Panc1 (cell line): ENCODE results near the gene ADORA2A. TPM values are rescaled to one million over a fixed set of nuclear protein-coding genes. Genes with fewer than 3 reads are reported as not detected.

Experiments used
- ATAC-seq: fragments of 200-7000 bp; cut with Tn5 transposase; 2 replicates; pipeline ENCODE4 v1.9.1; 2020; ENCODE audit warnings: mild to moderate bottlenecking, moderate library complexity
- Bru-seq: library from RNA; stranded (reverse); fragments of 400-500 nt; gene quantifications from one replicate; lab custom pipeline; 2021; lab: Mats Ljungman, UMichigan
- BruChase-seq, 2 experiments: library from RNA; stranded (reverse); fragments of 400-500 nt; gene quantifications; one replicate each; lab custom pipeline; 2021; lab: Mats Ljungman, UMichigan
- BruUV-seq: library from RNA; stranded (reverse); fragments of 400-500 nt; replicated peaks from 2 replicates; lab custom pipeline; 2021; lab: Mats Ljungman, UMichigan
- CTCF ChIA-PET: fragments of 300-600 bp; sonication (Branson Sonifier 250); formaldehyde crosslinking; loops from one replicate; lab custom pipeline; 2022; ENCODE audit warnings: antibody characterized with exemption; lab: Charles Lee
- POLR2A ChIA-PET: fragments of 300-600 bp; sonication (Branson Sonifier 250); formaldehyde crosslinking; loops from one replicate; lab custom pipeline; 2022; ENCODE audit warnings: antibody characterized with exemption; lab: Charles Lee
- DNase-seq: peaks from one replicate; pipeline ENCODE4 v3.0.0-alpha.2; 2010; ENCODE audit warnings: low read depth, low spot score
- H3K27ac ChIP-seq: 2 replicates; pipeline ENCODE4 v1.5.1; 2011; ENCODE audit warnings: mild to moderate bottlenecking, low read length, inconsistent platforms
- H3K27me3 ChIP-seq: fragments of 200-500 bp; sonication (Bioruptor generic); 2 replicates; pipeline ENCODE4 v1.6.0; 2014; ENCODE audit warnings: low read length, inconsistent platforms; ENCODE audit not compliant: control insufficient read depth, insufficient read depth
- H3K36me3 ChIP-seq: fragments of 200-500 bp; sonication (Bioruptor generic); 2 replicates; pipeline ENCODE4 v1.5.1; 2014; ENCODE audit warnings: inconsistent platforms, mild to moderate bottlenecking, low read length, moderate library complexity; ENCODE audit not compliant: control insufficient read depth, insufficient read depth
- H3K4me1 ChIP-seq: 2 replicates; pipeline ENCODE4 v1.5.1; 2011; ENCODE audit warnings: inconsistent platforms, mild to moderate bottlenecking, low read length, moderate library complexity; ENCODE audit not compliant: control insufficient read depth, insufficient read depth
- H3K4me3 ChIP-seq, 2 experiments: 2 replicates each; pipeline ENCODE4 v1.5.1; 2011 to 2012; ENCODE audit warnings: low read depth in 2 of 2, low read length in 2 of 2, mild to moderate bottlenecking in 2 of 2, inconsistent platforms in 1 of 2, moderate library complexity in 1 of 2
- H3K9me3 ChIP-seq: fragments of 200-500 bp; sonication (Bioruptor generic); 2 replicates; pipeline ENCODE4 v1.5.1; 2014; ENCODE audit warnings: low read depth, mild to moderate bottlenecking, inconsistent platforms, low read length, moderate library complexity; ENCODE audit not compliant: control insufficient read depth, insufficient read depth
- CTCF ChIP-seq: fragments of 450-650 bp; IDR thresholded peaks from 2 replicates; pipeline ENCODE4 v1.5.1; 2017; ENCODE audit warnings: mild to moderate bottlenecking
- POLR2AphosphoS5 ChIP-seq: IDR thresholded peaks from 2 replicates; pipeline ENCODE4 v1.6.1; 2012; ENCODE audit warnings: mild to moderate bottlenecking, low read depth, low read length, moderate library complexity
- REST ChIP-seq, 2 experiments: IDR thresholded peaks; 2 replicates each; pipeline ENCODE4 v1.6.1; 2011 to 2012; ENCODE audit warnings: low read depth in 2 of 2, control low read depth in 1 of 2, low read length in 1 of 2, mild to moderate bottlenecking in 1 of 2, moderate library complexity in 1 of 2; ENCODE audit not compliant: insufficient read depth in 1 of 2
- SIN3A ChIP-seq: IDR thresholded peaks from 2 replicates; pipeline ENCODE4 v1.6.1; 2012; ENCODE audit warnings: low read depth, mild to moderate bottlenecking, low read length, moderate library complexity, borderline replicate concordance; ENCODE audit not compliant: insufficient read depth
- TCF7L2 ChIP-seq: IDR thresholded peaks from 2 replicates; pipeline ENCODE4 v1.6.1; 2011; ENCODE audit warnings: mild to moderate bottlenecking, low read depth, low read length, inconsistent platforms
- in situ Hi-C: cut with HindIII; loops from 2 replicates; pipeline ENCODE4 v1.10.0; 2016; ENCODE audit warnings: low sequenced_read_pairs, low pct_unique_long_range_greater_than_20kb
- intact Hi-C: fragments of 100-400 bp; cut with micrococcal nuclease; formaldehyde crosslinking; loops from one replicate; pipeline ENCODE4 v1.10.0; 2022; ENCODE audit not compliant: unreplicated experiment
- long read RNA-seq: library from polyadenylated mRNA; unstranded; transcript quantifications from one replicate; pipeline ENCODE4 v2.0.0, GENCODE V29; 2021; ENCODE audit not compliant: unreplicated experiment
- polyA plus RNA-seq: library from polyadenylated mRNA; unstranded; fragments of >200 nt; gene quantifications from one replicate; pipeline ENCODE4 v1.2.1, GENCODE V29; 2012; ENCODE audit warnings: missing spikeins; ENCODE audit not compliant: insufficient read length
- total RNA-seq: library from RNA; stranded (reverse); gene quantifications from one replicate; pipeline ENCODE4 v1.2.1, GENCODE V29; 2021; ENCODE audit not compliant: unreplicated experiment

The ADORA2A gene
- total RNA-seq (11.5 TPM), Bru-seq, nascent RNA (percentile 44 among the genes with signal in this experiment), BruChase-seq, experiment 1, labeled RNA remaining after a 2-hour chase (percentile 58 among the genes with signal in this experiment), BruChase-seq, experiment 2, labeled RNA remaining after a 6-hour chase (percentile 68 among the genes with signal in this experiment)
- polyA plus RNA-seq, result 8.2 TPM
- long read RNA-seq, partial matches to known transcripts, result 6 of 53 reads
- long read RNA-seq, other reads (novel, unspliced or antisense), result 45 of 53 reads

GRCh38 chr22:24427500-24428164, at the start of gene ADORA2A:
ADORA2A (plus strand) TSS chr22:24427599; CDS start chr22:24433405, 5,806 bp downstream.
- Histone ChIP-seq H3K27me3 (no peaks in the 10 kb centered on the region), H3K4me3 (no peak within 1 kb of the TSS), H3K36me3 (no peaks in the 10 kb centered on the region), H3K4me1 (peaks cover 8% of the 10 kb centered on the region; the same call in 1 of the 2 replicates), H3K9me3 (no peaks in the 10 kb centered on the region), H3K27ac (no peak within 1 kb of the TSS)
- ChIA-PET POLR2A (no interaction called here), CTCF (interaction anchor here (0.6 kb wide), 2 partner anchors 75 to 101 kb away, joined by 3 read pairs; no protein-coding TSS in a partner anchor)
- in situ Hi-C loops (no loop called here), intact Hi-C loops (loop anchor here (5.0 kb wide), 1 partner anchor 95 kb away; no protein-coding TSS in a partner anchor)
- TF ChIP-seq CTCF (no peak), POLR2AphosphoS5 (no peak)
- BruUV-seq, result no TSS peak
- ATAC-seq, result no peak
- DNase-seq, result no peak

- ATAC-seq (no peak), DNase-seq (no peak)
- H3K36me3 ChIP-seq, result no peaks in the 10 kb centered on the region; the same call in 1 of the 2 replicates
- in situ Hi-C loops, result no loop called here
- no peak for TF ChIP-seq SIN3A
- TF ChIP-seq REST (IDR thresholded peaks at IDR 0.05; ENCODE audit: insufficient read depth in 1 of 2, low read depth in 2 of 2, low read length in 1 of 2), result no peak
- TF ChIP-seq POLR2AphosphoS5, result no peak
- TF ChIP-seq CTCF, result no peak
- TF ChIP-seq TCF7L2, result no peak
- H3K4me1 ChIP-seq, result no peaks in the 10 kb centered on the region
- ChIA-PET POLR2A (no interaction called here), CTCF (no interaction called here)
- BruUV-seq, result no TSS peak
- H3K4me3 ChIP-seq, result no peak overlapping the region
- intact Hi-C loops, result no loop called here
- no peaks in the 10 kb centered on the region for H3K27me3 ChIP-seq
- H3K9me3 ChIP-seq, result no peaks in the 10 kb centered on the region
- no peak overlapping the region for H3K27ac ChIP-seq
These were observed 47.9 kb upstream of the ADORA2A start for GRCh38 chr22:24379536-24379935.
